ENCODE measurements around the gene NOTCH3.
A peak's percentile ranks its signal among the peaks of the same experiment; 100 is the strongest.

NOTCH3 gene

DNA sequence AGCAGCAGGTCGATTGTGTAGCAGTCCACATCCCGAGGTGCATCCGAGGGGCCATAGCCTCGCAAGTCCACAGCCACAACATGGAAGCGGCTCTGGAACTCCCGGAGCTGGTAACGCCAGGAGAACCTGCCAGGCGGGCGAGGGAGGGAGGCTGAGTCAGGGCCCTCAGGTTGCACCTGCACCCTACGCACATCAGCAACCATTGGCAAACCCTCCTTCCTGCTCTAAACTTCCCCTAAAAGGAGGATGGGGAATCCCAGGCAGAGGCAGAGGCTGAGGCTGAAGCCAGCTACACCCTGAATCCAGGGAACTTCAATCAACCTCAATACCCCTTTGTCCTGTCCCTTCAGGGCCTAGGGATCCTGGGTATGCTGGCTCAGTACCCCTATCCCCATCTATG is 30.5 kb upstream of the NOTCH3 start:
- Histone ChIP-seq H3K4me1 (ENCODE audit: insufficient read depth, poor library complexity, severe bottlenecking) (peaks cover 4% of the 10 kb centered on the region), H3K36me3 (ENCODE audit: low read depth) (peaks cover 4% of the 10 kb centered on the region), H3K9me3 (ENCODE audit: severe bottlenecking) (no peaks in the 10 kb centered on the region), H3K27me3 (ENCODE audit: insufficient read depth, poor library complexity, severe bottlenecking) (peaks cover 4% of the 10 kb centered on the region), H3K4me3 (ENCODE audit: severe bottlenecking) (no peak overlapping the region), H3K27ac (ENCODE audit: poor library complexity, severe bottlenecking) (no peak overlapping the region)
- DNase-seq (ENCODE audit: low spot score), result no peak
- ATAC-seq (ENCODE audit: low read depth), result no peak
- no peak for TF ChIP-seq CTCF (IDR thresholded peaks at IDR 0.05; ENCODE audit: poor library complexity, severe bottlenecking)

DNA sequence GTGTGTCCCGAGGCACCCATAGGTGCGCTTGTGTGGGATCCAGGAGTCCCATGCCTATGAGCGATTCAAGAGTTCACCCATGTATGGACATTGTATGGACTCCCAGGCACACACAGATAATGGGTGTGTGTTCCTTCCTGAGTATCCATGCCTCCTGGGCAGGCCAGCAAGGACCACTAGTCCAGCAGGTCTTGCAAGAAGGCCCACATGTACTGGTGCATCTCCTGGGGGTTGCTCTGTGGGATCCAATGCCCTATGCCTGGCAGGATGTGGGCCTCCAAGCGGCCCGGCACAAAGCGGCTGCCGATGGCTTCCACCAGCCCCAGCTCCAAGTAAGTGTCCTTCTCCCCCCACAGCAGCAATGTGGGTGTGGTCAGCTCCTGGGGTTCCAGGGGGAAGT is 26.5 kb upstream of the NOTCH3 start:
- no peak for TF ChIP-seq CTCF (IDR thresholded peaks at IDR 0.05; ENCODE audit: poor library complexity, severe bottlenecking)
- DNase-seq (ENCODE audit: low spot score) (no peak), ATAC-seq (ENCODE audit: low read depth) (no peak)
- H3K36me3 ChIP-seq (ENCODE audit: low read depth), result no peaks in the 10 kb centered on the region
- no peak overlapping the region for H3K27ac ChIP-seq (ENCODE audit: poor library complexity, severe bottlenecking)
- H3K9me3 ChIP-seq (ENCODE audit: severe bottlenecking), result no peaks in the 10 kb centered on the region
- peaks cover 4% of the 10 kb centered on the region for H3K27me3 ChIP-seq (ENCODE audit: insufficient read depth, poor library complexity, severe bottlenecking)
- no peak overlapping the region for H3K4me3 ChIP-seq (ENCODE audit: severe bottlenecking)
- peaks cover 3% of the 10 kb centered on the region for H3K4me1 ChIP-seq (ENCODE audit: insufficient read depth, poor library complexity, severe bottlenecking)

- no peak for TF ChIP-seq CTCF (IDR thresholded peaks at IDR 0.05; ENCODE audit: poor library complexity, severe bottlenecking)
- DNase-seq (ENCODE audit: low spot score) (no peak), ATAC-seq (ENCODE audit: low read depth) (no peak)
- Histone ChIP-seq H3K36me3 (ENCODE audit: low read depth) (no peaks in the 10 kb centered on the region), H3K27ac (ENCODE audit: poor library complexity, severe bottlenecking) (no peak overlapping the region), H3K27me3 (ENCODE audit: insufficient read depth, poor library complexity, severe bottlenecking) (no peaks in the 10 kb centered on the region), H3K9me3 (ENCODE audit: severe bottlenecking) (no peaks in the 10 kb centered on the region), H3K4me1 (ENCODE audit: insufficient read depth, poor library complexity, severe bottlenecking) (peaks cover 3% of the 10 kb centered on the region), H3K4me3 (ENCODE audit: severe bottlenecking) (no peak overlapping the region)
Measured at GRCh38 chr19:15225760-15226159, 25.0 kb upstream of the NOTCH3 start.

DNA sequence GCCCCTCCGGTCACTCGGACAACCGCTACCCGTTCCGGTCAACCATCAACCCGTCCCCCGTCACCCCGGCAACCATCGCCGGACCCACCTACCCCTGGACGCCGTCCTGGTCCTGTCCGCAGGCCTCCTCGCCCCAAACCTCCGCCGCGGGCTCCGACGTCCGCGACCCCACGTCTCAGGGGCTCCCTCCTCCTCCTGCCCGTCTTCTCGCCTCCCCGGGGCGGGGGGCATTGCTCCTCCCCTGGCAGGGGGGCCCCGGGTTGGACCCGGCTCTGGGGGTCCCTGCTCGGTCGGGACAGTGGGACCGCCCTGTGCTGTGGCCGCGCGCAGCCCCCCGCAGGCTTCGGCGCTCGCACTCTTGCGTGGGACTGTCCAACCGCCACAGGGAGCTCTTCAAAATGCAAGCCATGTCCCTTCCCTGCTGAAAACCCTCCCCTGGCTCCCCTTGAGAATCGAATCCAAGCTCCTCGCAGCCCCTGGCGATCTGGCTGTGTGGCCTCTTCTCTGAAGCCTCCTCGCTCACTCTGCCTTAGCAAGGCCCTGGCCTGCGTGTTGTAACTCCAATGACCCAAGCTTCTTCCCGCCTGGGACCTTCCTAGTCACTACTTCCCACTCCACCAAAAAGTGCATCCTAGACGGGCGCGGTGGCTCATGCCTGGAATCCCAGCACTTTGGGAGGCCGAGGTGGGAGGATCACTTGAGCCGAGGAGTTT is 23.0 kb upstream of the NOTCH3 start:
- no peak overlapping the region for H3K27ac ChIP-seq (ENCODE audit: poor library complexity, severe bottlenecking)
- ATAC-seq (ENCODE audit: low read depth), result no peak; the same call in 2 of the 3 replicates
- peaks cover 3% of the 10 kb centered on the region for H3K4me1 ChIP-seq (ENCODE audit: insufficient read depth, poor library complexity, severe bottlenecking)
- H3K9me3 ChIP-seq (ENCODE audit: severe bottlenecking), result no peaks in the 10 kb centered on the region
- H3K27me3 ChIP-seq (ENCODE audit: insufficient read depth, poor library complexity, severe bottlenecking), result no peaks in the 10 kb centered on the region
- peak overlapping the region; percentile 39 for H3K4me3 ChIP-seq (ENCODE audit: severe bottlenecking)
- no peaks in the 10 kb centered on the region for H3K36me3 ChIP-seq (ENCODE audit: low read depth)
- no peak for DNase-seq (ENCODE audit: low spot score)
- TF ChIP-seq CTCF (IDR thresholded peaks at IDR 0.05; ENCODE audit: poor library complexity, severe bottlenecking), result no peak
